Activated naive CD4-positive, alpha-beta T cell treated with anti-CD3 and anti-CD28 coated beads, Interleukin-2, amount 10 ng/mL, durations not matched to agents 7 days and 5 days (primary cell): ENCODE data around the gene SLIRP.
"Not testable (repeated sequence)": the region's sequence is repeated elsewhere in the genome, so short reads cannot be mapped to it uniquely, and the experiment has no call there.

Experiments used
- CTCF ChIA-PET: fragments of 350-600 bp; sonication (Branson Sonifier 250); formaldehyde crosslinking; loops from one replicate; lab custom pipeline; 2021; ENCODE audit warnings: antibody characterized with exemption; lab: Charles Lee
- DNase-seq: peaks from one replicate; pipeline ENCODE4 v3.0.0-alpha.2; 2020
- H3K27ac Mint-ChIP-seq: one replicate; pipeline ENCODE4 v1.8.0; 2021; ENCODE audit warnings: mild to moderate bottlenecking, moderate library complexity, mixed read lengths
- H3K27me3 Mint-ChIP-seq: one replicate; pipeline ENCODE4 v1.8.0; 2021; ENCODE audit warnings: mild to moderate bottlenecking, mixed read lengths
- H3K36me3 Mint-ChIP-seq: one replicate; pipeline ENCODE4 v1.8.0; 2021; ENCODE audit warnings: mixed read lengths
- H3K4me1 Mint-ChIP-seq: one replicate; pipeline ENCODE4 v1.8.0; 2021; ENCODE audit warnings: mixed read lengths
- H3K4me3 Mint-ChIP-seq: one replicate; pipeline ENCODE4 v1.8.0; 2021; ENCODE audit warnings: mild to moderate bottlenecking, moderate library complexity, mixed read lengths
- H3K9me3 Mint-ChIP-seq: one replicate; pipeline ENCODE4 v1.8.0; 2021; ENCODE audit warnings: mixed read lengths

The SLIRP gene

DNA sequence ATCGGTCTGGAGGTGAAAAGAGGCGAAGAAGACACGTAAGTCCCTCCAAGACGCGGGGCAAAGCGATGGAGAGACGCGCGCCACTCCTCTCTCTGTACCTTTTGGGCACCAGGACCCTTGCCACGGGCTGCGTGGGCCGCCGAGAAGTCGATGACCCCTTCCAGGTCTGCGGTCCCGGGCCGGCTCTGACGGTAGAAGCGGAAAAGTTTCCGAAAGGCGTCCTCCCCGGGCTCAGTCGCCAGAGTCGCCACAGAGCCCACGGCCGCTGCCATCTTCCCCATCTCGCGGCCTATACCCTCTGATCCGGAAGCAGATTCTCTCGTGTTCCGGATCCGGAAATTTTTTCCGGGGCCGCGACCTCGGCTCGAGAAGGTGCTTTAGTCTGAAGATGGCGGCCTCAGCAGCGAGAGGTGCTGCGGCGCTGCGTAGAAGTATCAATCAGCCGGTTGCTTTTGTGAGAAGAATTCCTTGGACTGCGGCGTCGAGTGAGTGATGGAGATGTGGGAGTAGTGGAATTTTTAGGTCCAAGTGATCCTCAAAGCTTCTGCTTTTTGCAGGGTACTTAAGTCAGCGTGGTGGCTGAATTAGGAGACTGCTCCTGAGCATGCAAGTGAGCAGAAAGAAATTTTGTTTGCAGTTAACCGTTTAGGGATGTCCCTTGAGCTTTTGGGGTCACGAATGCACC lies at the start of gene SLIRP, which contains the start of gene ALKBH1:
Gene SLIRP, plus strand, starts transcription at position 380 of the 685 bp plus-strand sequence. Its CDS starts 9 bp downstream, at position 389.
Gene ALKBH1, minus strand, starts transcription at position 300 of the 685 bp plus-strand sequence. Its CDS starts 19 bp downstream, at position 281.
- CTCF ChIA-PET = interaction anchor here (1.0 to 1.4 kb wide), 4 partner anchors 245 to 392 kb away, joined by 3 to 4 read pairs (median 3); no protein-coding TSS in a partner anchor
- no peaks in the 10 kb centered on the region for H3K9me3 Mint-ChIP-seq
- no peaks in the 10 kb centered on the region for H3K27me3 Mint-ChIP-seq
- H3K4me1 Mint-ChIP-seq = peaks cover 44% of the 10 kb centered on the region
- peaks cover 32% of the 10 kb centered on the region for H3K36me3 Mint-ChIP-seq
- H3K27ac Mint-ChIP-seq = peak within 1 kb of the TSS; percentile 87
- H3K4me3 Mint-ChIP-seq = peak within 1 kb of the TSS; percentile 87
- peak; percentile 92 for DNase-seq

- Mint-ChIP-seq H3K27ac (no peak overlapping the region), H3K36me3 (no peaks in the 10 kb centered on the region), H3K27me3 (peaks cover 6% of the 10 kb centered on the region), H3K4me3 (no peak overlapping the region), H3K4me1 (no peaks in the 10 kb centered on the region), H3K9me3 (no peaks in the 10 kb centered on the region)
- CTCF ChIA-PET = no interaction called here
- DNase-seq = no peak
Measured at GRCh38 chr14:77659831-77660230, 48.1 kb upstream of the SLIRP start.

- Mint-ChIP-seq H3K9me3 (no peaks in the 10 kb centered on the region), H3K4me1 (no peaks in the 10 kb centered on the region), H3K27ac (no peak overlapping the region), H3K27me3 (peaks cover 6% of the 10 kb centered on the region), H3K36me3 (no peaks in the 10 kb centered on the region), H3K4me3 (no peak overlapping the region)
- CTCF ChIA-PET = no interaction called here
- no peak for DNase-seq
Measured at GRCh38 chr14:77660754-77661153, 47.1 kb upstream of the SLIRP start.

GRCh38 chr14:77661562-77661961 lies 46.3 kb upstream of the SLIRP start:
- DNase-seq, H3K27ac Mint-ChIP-seq, H3K27me3 Mint-ChIP-seq, H3K4me1 Mint-ChIP-seq, H3K36me3 Mint-ChIP-seq, H3K4me3 Mint-ChIP-seq, H3K9me3 Mint-ChIP-seq, CTCF ChIA-PET: not testable (repeated sequence)

GRCh38 chr14:77663293-77663692 lies 44.6 kb upstream of the SLIRP start:
- no peaks in the 10 kb centered on the region for H3K36me3 Mint-ChIP-seq
- H3K9me3 Mint-ChIP-seq = no peaks in the 10 kb centered on the region
- CTCF ChIA-PET = interaction anchor here (0.5 kb wide), 1 partner anchor 674 kb away, joined by 3 read pairs; no protein-coding TSS in a partner anchor
- peaks cover 3% of the 10 kb centered on the region for H3K4me1 Mint-ChIP-seq
- no peak overlapping the region for H3K4me3 Mint-ChIP-seq
- H3K27ac Mint-ChIP-seq = no peak overlapping the region
- no peak for DNase-seq
- H3K27me3 Mint-ChIP-seq = peaks cover 3% of the 10 kb centered on the region

- no peak for DNase-seq
- CTCF ChIA-PET = no interaction called here
- Mint-ChIP-seq H3K4me1 (peaks cover 3% of the 10 kb centered on the region), H3K9me3 (no peaks in the 10 kb centered on the region), H3K36me3 (no peaks in the 10 kb centered on the region), H3K4me3 (no peak overlapping the region), H3K27ac (no peak overlapping the region), H3K27me3 (no peaks in the 10 kb centered on the region)
Measured at GRCh38 chr14:77667331-77667730, 40.6 kb upstream of the SLIRP start.

GRCh38 chr14:77673193-77673592 lies 34.7 kb upstream of the SLIRP start:
- no peaks in the 10 kb centered on the region for H3K9me3 Mint-ChIP-seq
- no peak overlapping the region for H3K4me3 Mint-ChIP-seq
- no peaks in the 10 kb centered on the region for H3K4me1 Mint-ChIP-seq
- no peak for DNase-seq
- no peaks in the 10 kb centered on the region for H3K27me3 Mint-ChIP-seq
- H3K36me3 Mint-ChIP-seq = peaks cover 26% of the 10 kb centered on the region
- no peak overlapping the region for H3K27ac Mint-ChIP-seq
- CTCF ChIA-PET = no interaction called here

GRCh38 chr14:77674931-77675330 lies 33.0 kb upstream of the SLIRP start:
- H3K36me3 Mint-ChIP-seq = peaks cover 31% of the 10 kb centered on the region
- no peak overlapping the region for H3K27ac Mint-ChIP-seq
- H3K4me1 Mint-ChIP-seq = no peaks in the 10 kb centered on the region
- H3K9me3 Mint-ChIP-seq = no peaks in the 10 kb centered on the region
- CTCF ChIA-PET = interaction anchor here (0.6 kb wide), 1 partner anchor 408 kb away, joined by 3 read pairs; no protein-coding TSS in a partner anchor
- DNase-seq = no peak
- H3K27me3 Mint-ChIP-seq = no peaks in the 10 kb centered on the region
- H3K4me3 Mint-ChIP-seq = no peak overlapping the region

DNA sequence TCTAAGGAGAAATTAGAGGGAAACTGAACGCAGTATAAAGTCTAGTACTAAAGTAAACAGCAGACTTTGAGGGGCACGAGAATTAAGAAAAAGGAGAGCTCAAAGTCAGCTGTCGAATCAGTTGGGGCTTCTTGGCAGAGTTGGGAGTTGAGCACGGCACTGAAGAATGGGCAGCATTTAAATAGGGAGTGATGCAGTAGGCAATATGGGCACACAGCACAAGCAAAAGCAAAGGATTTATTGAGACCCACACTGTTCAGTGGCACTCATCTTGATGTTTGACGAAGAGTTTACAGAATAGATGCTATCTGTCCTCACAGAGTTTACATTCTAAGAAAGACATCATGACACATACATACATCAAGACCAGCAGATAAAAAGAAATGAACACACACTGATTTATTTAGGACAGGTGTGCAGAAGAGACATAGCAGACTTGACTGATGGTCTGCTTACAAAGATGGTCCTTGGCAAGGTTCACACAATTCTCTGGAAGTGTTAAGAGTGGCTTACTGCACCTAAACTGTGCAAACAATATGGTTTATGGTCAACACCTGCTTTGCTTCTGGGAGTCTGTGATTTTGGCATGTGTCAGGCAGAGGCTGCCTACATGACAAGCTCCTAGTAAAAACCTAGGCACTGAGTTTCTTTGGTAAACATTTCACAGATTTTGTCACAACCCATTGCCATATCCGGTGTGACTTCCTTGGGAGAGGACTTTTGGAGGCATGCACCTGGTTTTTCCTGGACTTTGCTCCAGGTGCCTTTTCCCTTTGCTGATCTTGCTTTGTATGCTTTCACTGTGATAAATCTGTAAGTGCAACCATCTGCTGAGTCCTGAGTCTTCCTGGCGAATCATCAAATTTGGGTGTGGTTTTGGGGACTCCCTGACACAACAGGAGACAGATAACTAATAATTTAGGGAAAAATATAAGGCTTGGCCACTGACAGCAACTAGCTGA lies 26.4 kb upstream of the SLIRP start:
- CTCF ChIA-PET = no interaction called here
- H3K4me1 Mint-ChIP-seq = no peaks in the 10 kb centered on the region
- no peak overlapping the region for H3K4me3 Mint-ChIP-seq
- H3K9me3 Mint-ChIP-seq = no peaks in the 10 kb centered on the region
- no peak overlapping the region for H3K27ac Mint-ChIP-seq
- H3K27me3 Mint-ChIP-seq = no peaks in the 10 kb centered on the region
- no peak for DNase-seq
- H3K36me3 Mint-ChIP-seq = peaks cover 10% of the 10 kb centered on the region

GRCh38 chr14:77682158-77682553 lies 25.7 kb upstream of the SLIRP start:
- no peak for DNase-seq
- Mint-ChIP-seq H3K4me3 (no peak overlapping the region), H3K4me1 (no peaks in the 10 kb centered on the region), H3K36me3 (peaks cover 14% of the 10 kb centered on the region), H3K27me3 (no peaks in the 10 kb centered on the region), H3K27ac (no peak overlapping the region), H3K9me3 (no peaks in the 10 kb centered on the region)
- CTCF ChIA-PET = no interaction called here

- Mint-ChIP-seq H3K4me1 (no peaks in the 10 kb centered on the region), H3K27ac (no peak overlapping the region), H3K27me3 (no peaks in the 10 kb centered on the region), H3K9me3 (no peaks in the 10 kb centered on the region), H3K4me3 (no peak overlapping the region), H3K36me3 (peaks cover 32% of the 10 kb centered on the region)
- no peak for DNase-seq
- CTCF ChIA-PET = no interaction called here
Measured at GRCh38 chr14:77691259-77691658, 16.6 kb upstream of the SLIRP start.

- DNase-seq = peak; percentile 46
- no peaks in the 10 kb centered on the region for H3K27me3 Mint-ChIP-seq
- H3K36me3 Mint-ChIP-seq = peaks cover 28% of the 10 kb centered on the region
- H3K27ac Mint-ChIP-seq = peak overlapping the region; percentile 87
- H3K9me3 Mint-ChIP-seq = no peaks in the 10 kb centered on the region
- peaks cover 41% of the 10 kb centered on the region for H3K4me1 Mint-ChIP-seq
- CTCF ChIA-PET = interaction anchor here (0.8 to 1.4 kb wide), 3 partner anchors 14 to 247 kb away, joined by 3 read pairs; no protein-coding TSS in a partner anchor
- H3K4me3 Mint-ChIP-seq = peak overlapping the region; percentile 87
Measured at GRCh38 chr14:77707355-77707723, 564 bp upstream of the SLIRP start.

DNA sequence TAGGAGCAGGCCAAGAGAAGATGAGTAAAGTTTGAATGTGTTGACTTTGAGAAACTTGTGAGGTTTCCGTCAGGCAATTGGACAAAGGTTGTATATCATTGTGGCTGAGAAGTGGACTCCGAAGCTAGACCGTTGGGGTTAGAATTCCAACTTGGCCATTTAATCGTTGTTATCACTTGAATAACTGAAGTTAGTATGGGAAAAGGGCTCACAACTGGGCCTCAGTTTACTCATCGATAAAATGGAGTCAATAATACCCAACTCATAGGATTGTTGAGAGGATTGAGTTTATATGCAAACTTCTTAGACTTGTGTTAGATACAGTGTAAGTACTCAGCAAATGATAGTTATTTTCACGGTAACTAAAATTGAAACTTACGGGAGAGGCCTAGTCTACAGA lies 846 bp downstream of the SLIRP start:
- peaks cover 45% of the 10 kb centered on the region for H3K4me1 Mint-ChIP-seq
- peaks cover 33% of the 10 kb centered on the region for H3K36me3 Mint-ChIP-seq
- H3K27ac Mint-ChIP-seq = peak overlapping the region; percentile 87
- H3K4me3 Mint-ChIP-seq = peak overlapping the region; percentile 87
- no peak for DNase-seq
- H3K9me3 Mint-ChIP-seq = no peaks in the 10 kb centered on the region
- CTCF ChIA-PET = interaction anchor here (1.0 to 1.2 kb wide), 2 partner anchors 250 to 393 kb away, joined by 3 to 4 read pairs; no protein-coding TSS in a partner anchor
- H3K27me3 Mint-ChIP-seq = no peaks in the 10 kb centered on the region

GRCh38 chr14:77709412-77709811 lies 1.5 kb downstream of the SLIRP start:
- H3K9me3 Mint-ChIP-seq = no peaks in the 10 kb centered on the region
- H3K4me3 Mint-ChIP-seq = peak overlapping the region; percentile 87
- peaks cover 45% of the 10 kb centered on the region for H3K4me1 Mint-ChIP-seq
- CTCF ChIA-PET = interaction anchor here (1.3 kb wide), 1 partner anchor 250 kb away, joined by 3 read pairs; no protein-coding TSS in a partner anchor
- H3K27ac Mint-ChIP-seq = peak overlapping the region; percentile 30
- peaks cover 29% of the 10 kb centered on the region for H3K36me3 Mint-ChIP-seq
- DNase-seq = no peak
- H3K27me3 Mint-ChIP-seq = no peaks in the 10 kb centered on the region
